Liver (tissue), 9 donors: Measurements from ENCODE around the gene CCDC7. TPM values are rescaled to one million over a fixed set of nuclear protein-coding genes. Genes with fewer than 3 reads are reported as not detected.

ENCODE experiments used
- DNase-seq: peaks from one replicate; pipeline ENCODE4 v3.0.0-alpha.2; 2017; ENCODE audit warnings: low spot score
- H3K27ac ChIP-seq, 2 donors: one replicate each; pipeline ENCODE4 v1.7.0; 2013; ENCODE audit warnings: inconsistent platforms in 2 of 2, low read length in 2 of 2, control low read depth in 1 of 2, low read depth in 1 of 2, mild to moderate bottlenecking in 1 of 2
- H3K27me3 ChIP-seq, 4 donors: one replicate each; pipeline versions ENCODE4 v1.6.1 to v1.7.0; 2013; ENCODE audit warnings: low read length in 3 of 4, inconsistent platforms in 1 of 4, mild to moderate bottlenecking in 1 of 4, moderate library complexity in 1 of 4; ENCODE audit not compliant: control insufficient read depth in 4 of 4, insufficient read depth in 4 of 4
- H3K36me3 ChIP-seq, 4 donors: one replicate each; pipeline versions ENCODE4 v1.6.1 to v1.7.0; 2013; ENCODE audit warnings: low read length in 3 of 4, mild to moderate bottlenecking in 3 of 4, low read depth in 1 of 4, moderate library complexity in 1 of 4; ENCODE audit not compliant: control insufficient read depth in 4 of 4, insufficient read depth in 3 of 4
- H3K4me1 ChIP-seq, 4 donors: one replicate each; pipeline versions ENCODE4 v1.6.1 to v1.7.0; 2013; ENCODE audit warnings: low read length in 3 of 4, mild to moderate bottlenecking in 3 of 4, moderate library complexity in 1 of 4; ENCODE audit not compliant: control insufficient read depth in 4 of 4, insufficient read depth in 4 of 4
- H3K4me3 ChIP-seq, 3 donors: one replicate each; pipeline versions ENCODE4 v1.6.1 to v1.7.0; 2013; ENCODE audit warnings: low read length in 3 of 3, control low read depth in 1 of 3, low read depth in 1 of 3, mild to moderate bottlenecking in 1 of 3
- H3K9ac ChIP-seq, 2 donors: one replicate each; pipeline ENCODE4 v1.7.0; 2013; ENCODE audit warnings: low read length in 2 of 2, mild to moderate bottlenecking in 2 of 2, moderate library complexity in 2 of 2, control low read depth in 1 of 2, low read depth in 1 of 2
- H3K9me3 ChIP-seq, 4 donors: one replicate each; pipeline versions ENCODE4 v1.6.1 to v1.7.0; 2013; ENCODE audit warnings: low read length in 3 of 4; ENCODE audit not compliant: control insufficient read depth in 4 of 4
- EGR1 ChIP-seq, 2 donors: IDR thresholded peaks; 2 replicates each; pipeline ENCODE4 v1.6.1; 2016 to 2018; ENCODE audit warnings: antibody characterized with exemption in 2 of 2, low read depth in 2 of 2
- FOXA1 ChIP-seq: IDR thresholded peaks from 2 replicates; pipeline ENCODE4 v1.6.1; 2016; ENCODE audit warnings: antibody characterized with exemption
- FOXA2 ChIP-seq: IDR thresholded peaks from 2 replicates; pipeline ENCODE4 v1.6.1; 2016; ENCODE audit warnings: antibody characterized with exemption
- GABPA ChIP-seq, 2 donors: IDR thresholded peaks in 1 of 2; conservative IDR thresholded peaks in 1 of 2; 2 replicates each; pipeline ENCODE4 v1.6.1; 2016; ENCODE audit warnings: antibody characterized with exemption in 2 of 2, mild to moderate bottlenecking in 1 of 2, moderate library complexity in 1 of 2
- HNF4A ChIP-seq, 2 donors: conservative IDR thresholded peaks; 2 replicates each; pipeline ENCODE4 v1.6.1; 2016; ENCODE audit warnings: antibody characterized with exemption in 2 of 2, mild to moderate bottlenecking in 2 of 2
- HNF4G ChIP-seq: IDR thresholded peaks from 2 replicates; pipeline ENCODE4 v1.6.1; 2016; ENCODE audit warnings: antibody characterized with exemption
- JUND ChIP-seq, 2 donors: IDR thresholded peaks; 2 replicates each; pipeline ENCODE4 v1.6.1; 2016; ENCODE audit warnings: antibody characterized with exemption in 2 of 2
- NR2F2 ChIP-seq: IDR thresholded peaks from 2 replicates; pipeline ENCODE4 v1.6.1; 2016; ENCODE audit warnings: antibody characterized with exemption
- RAD21 ChIP-seq, 2 donors: IDR thresholded peaks; 2 replicates each; pipeline ENCODE4 v1.6.1; 2016; ENCODE audit warnings: antibody characterized with exemption in 2 of 2, mild to moderate bottlenecking in 2 of 2
- RXRA ChIP-seq, 2 donors: IDR thresholded peaks; 2 replicates each; pipeline ENCODE4 v1.6.1; 2017 to 2018; ENCODE audit warnings: antibody characterized with exemption in 2 of 2, mild to moderate bottlenecking in 1 of 2
- SP1 ChIP-seq: IDR thresholded peaks from 2 replicates; pipeline ENCODE4 v1.6.1; 2018; ENCODE audit warnings: antibody characterized with exemption, mild to moderate bottlenecking
- TAF1 ChIP-seq: conservative IDR thresholded peaks from 2 replicates; pipeline ENCODE4 v1.6.1; 2016; ENCODE audit warnings: antibody characterized with exemption, mild to moderate bottlenecking
- YY1 ChIP-seq: IDR thresholded peaks from 2 replicates; pipeline ENCODE4 v1.6.1; 2016; ENCODE audit warnings: antibody characterized with exemption, mild to moderate bottlenecking
- WGBS: extraction: QIAGEN DNeasy Blood & Tissue Kit; methylation state at CpG from one replicate; pipeline ENCODE4 v1.1.7; 2013; 5-methylcytosine and 5-hydroxymethylcytosine counted together
- polyA plus RNA-seq, 2 donors: library from polyadenylated mRNA; stranded (reverse) in 1 of 2; unstranded in 1 of 2; fragments of 200-250 nt in 1 of 2; fragments of >200 nt in 1 of 2; fragmentation: Nextera tagmentation in 1 of 2; extraction: Ambion mirVana in 1 of 2; gene quantifications; one replicate each; pipeline versions ENCODE4 v1.2.1 to v1.2.3, GENCODE V29; 2013 to 2015
- total RNA-seq, 2 donors: library from RNA; depleted of rRNA; stranded (reverse); fragments of >200 nt; gene quantifications; one replicate each; pipeline ENCODE4 v1.2.3, GENCODE V29; 2014
- TF ChIP-seq, protein P1 (sequence below): fragments of 150-350 bp; IDR thresholded peaks from 2 replicates; pipeline ENCODE4 v1.5.1; 2017; ENCODE audit warnings: improper control_type of control experiment, low read depth, low read length; ENCODE audit not compliant: missing input control
- TF ChIP-seq, protein P2 (sequence below): IDR thresholded peaks from 2 replicates; pipeline ENCODE4 v1.6.1; 2016; ENCODE audit warnings: antibody characterized with exemption
- TF ChIP-seq, protein P3 (sequence below): IDR thresholded peaks from 2 replicates; pipeline ENCODE4 v1.6.1; 2016; ENCODE audit warnings: antibody characterized with exemption, mild to moderate bottlenecking
- TF ChIP-seq, protein P4 (sequence below): IDR thresholded peaks from 2 replicates; pipeline ENCODE4 v1.6.1; 2016; ENCODE audit warnings: antibody characterized with exemption
- TF ChIP-seq, protein P5 (sequence below): IDR thresholded peaks from 2 replicates; pipeline ENCODE4 v1.6.1; 2016; ENCODE audit warnings: antibody characterized with exemption
- donor health status: healthy.
- donor health status: healthy.
- donor health status: healthy.
- donor health status: healthy.
- donor health status: healthy.

CCDC7 gene
- total and polyA plus RNA-seq, 4 donors: 0.47 to 5.9 (median 3.2) TPM

DNA sequence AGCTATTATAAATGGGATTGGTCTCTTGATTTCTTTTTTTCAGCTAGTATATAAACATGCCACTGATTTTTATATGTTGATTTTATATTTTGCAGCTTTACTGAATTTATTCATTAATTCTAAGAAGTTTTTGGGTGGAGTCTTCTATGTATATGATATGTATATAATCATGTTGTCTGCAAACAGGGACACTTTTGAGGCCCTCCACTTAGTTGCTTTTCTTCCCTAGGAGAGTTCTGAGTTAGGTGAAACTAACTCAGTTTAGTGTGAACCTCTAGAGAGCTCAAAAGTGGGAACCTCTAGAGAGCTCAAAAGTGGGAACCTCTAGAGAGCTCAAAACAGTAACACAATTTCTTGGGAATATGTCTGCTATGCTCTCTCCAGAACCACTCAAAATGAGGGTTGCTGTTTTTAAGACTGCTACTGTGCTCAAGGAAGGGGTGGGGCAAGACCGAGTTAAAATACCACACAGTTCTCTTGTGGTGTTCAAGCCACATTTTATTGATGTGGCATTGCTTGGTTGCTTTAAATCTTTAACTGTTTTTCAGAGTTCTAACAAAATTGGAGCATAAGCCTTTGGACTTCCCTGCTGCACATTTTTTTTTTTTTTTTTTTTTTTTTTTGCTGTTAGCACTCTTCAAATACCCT, 13.2 kb downstream of the CCDC7 start:
- 89% methylated on average over 1 of the region's 1 CpG for whole genome bisulfite sequencing

DNA sequence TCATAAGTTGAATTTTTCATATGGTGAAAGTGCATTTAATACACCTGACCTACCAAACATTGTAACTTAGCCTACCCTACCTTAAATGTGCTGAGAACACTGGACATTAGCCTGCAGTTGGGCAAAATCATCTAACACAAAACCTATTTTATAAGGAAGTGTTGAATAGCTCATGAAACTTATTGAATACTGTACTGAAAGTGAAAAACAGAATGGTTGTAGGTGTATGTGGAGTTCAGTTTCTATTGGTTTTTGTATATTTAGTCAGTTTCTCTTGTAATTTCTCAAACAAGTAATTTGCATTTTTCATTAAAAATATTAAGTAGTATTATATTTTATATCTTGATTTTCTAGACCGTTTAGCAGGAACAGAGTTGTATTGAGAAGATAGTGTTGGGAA, 15.3 kb downstream of the CCDC7 start:
- H3K9me3 ChIP-seq: no peaks in the 10 kb centered on the region
- TF ChIP-seq EGR1 (IDR thresholded peaks at IDR 0.05; ENCODE audit: low read depth in 2 of 2) (no peak), FOXA1 (no peak), TAF1 (no peak), RAD21 (IDR thresholded peaks at IDR 0.05) (no peak), FOXA2 (no peak), HNF4G (no peak), GABPA (IDR thresholded peaks at IDR 0.05 in 1 of 2, conservative IDR thresholded peaks at IDR 0.05 in 1 of 2) (no peak), SP1 (no peak), NR2F2 (no peak), YY1 (no peak), RXRA (IDR thresholded peaks at IDR 0.05) (no peak)
- TF ChIP-seq, protein P1, sequence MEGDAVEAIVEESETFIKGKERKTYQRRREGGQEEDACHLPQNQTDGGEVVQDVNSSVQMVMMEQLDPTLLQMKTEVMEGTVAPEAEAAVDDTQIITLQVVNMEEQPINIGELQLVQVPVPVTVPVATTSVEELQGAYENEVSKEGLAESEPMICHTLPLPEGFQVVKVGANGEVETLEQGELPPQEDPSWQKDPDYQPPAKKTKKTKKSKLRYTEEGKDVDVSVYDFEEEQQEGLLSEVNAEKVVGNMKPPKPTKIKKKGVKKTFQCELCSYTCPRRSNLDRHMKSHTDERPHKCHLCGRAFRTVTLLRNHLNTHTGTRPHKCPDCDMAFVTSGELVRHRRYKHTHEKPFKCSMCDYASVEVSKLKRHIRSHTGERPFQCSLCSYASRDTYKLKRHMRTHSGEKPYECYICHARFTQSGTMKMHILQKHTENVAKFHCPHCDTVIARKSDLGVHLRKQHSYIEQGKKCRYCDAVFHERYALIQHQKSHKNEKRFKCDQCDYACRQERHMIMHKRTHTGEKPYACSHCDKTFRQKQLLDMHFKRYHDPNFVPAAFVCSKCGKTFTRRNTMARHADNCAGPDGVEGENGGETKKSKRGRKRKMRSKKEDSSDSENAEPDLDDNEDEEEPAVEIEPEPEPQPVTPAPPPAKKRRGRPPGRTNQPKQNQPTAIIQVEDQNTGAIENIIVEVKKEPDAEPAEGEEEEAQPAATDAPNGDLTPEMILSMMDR: no peak
- TF ChIP-seq, protein P2, sequence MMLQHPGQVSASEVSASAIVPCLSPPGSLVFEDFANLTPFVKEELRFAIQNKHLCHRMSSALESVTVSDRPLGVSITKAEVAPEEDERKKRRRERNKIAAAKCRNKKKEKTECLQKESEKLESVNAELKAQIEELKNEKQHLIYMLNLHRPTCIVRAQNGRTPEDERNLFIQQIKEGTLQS: no peak
- H3K4me3 ChIP-seq: no peak overlapping the region
- H3K36me3 ChIP-seq: no peaks in the 10 kb centered on the region
- H3K27me3 ChIP-seq: no peaks in the 10 kb centered on the region
- no peak for DNase-seq
- H3K4me1 ChIP-seq: no peaks in the 10 kb centered on the region
- H3K9ac ChIP-seq: no peak overlapping the region
- no peak overlapping the region for H3K27ac ChIP-seq
- 91% methylated on average over 1 of the region's 1 CpG for WGBS

More for the DNA sequence above, 13.2 kb downstream of the CCDC7 start:
- H3K9me3 ChIP-seq: no peaks in the 10 kb centered on the region
- TF ChIP-seq RXRA (IDR thresholded peaks at IDR 0.05) (no peak), EGR1 (IDR thresholded peaks at IDR 0.05; ENCODE audit: low read depth in 2 of 2) (no peak), RAD21 (IDR thresholded peaks at IDR 0.05) (no peak), TAF1 (no peak), GABPA (IDR thresholded peaks at IDR 0.05 in 1 of 2, conservative IDR thresholded peaks at IDR 0.05 in 1 of 2) (no peak), JUND (IDR thresholded peaks at IDR 0.05) (no peak), HNF4A (conservative IDR thresholded peaks at IDR 0.05) (no peak), YY1 (no peak)
- TF ChIP-seq, protein P3, sequence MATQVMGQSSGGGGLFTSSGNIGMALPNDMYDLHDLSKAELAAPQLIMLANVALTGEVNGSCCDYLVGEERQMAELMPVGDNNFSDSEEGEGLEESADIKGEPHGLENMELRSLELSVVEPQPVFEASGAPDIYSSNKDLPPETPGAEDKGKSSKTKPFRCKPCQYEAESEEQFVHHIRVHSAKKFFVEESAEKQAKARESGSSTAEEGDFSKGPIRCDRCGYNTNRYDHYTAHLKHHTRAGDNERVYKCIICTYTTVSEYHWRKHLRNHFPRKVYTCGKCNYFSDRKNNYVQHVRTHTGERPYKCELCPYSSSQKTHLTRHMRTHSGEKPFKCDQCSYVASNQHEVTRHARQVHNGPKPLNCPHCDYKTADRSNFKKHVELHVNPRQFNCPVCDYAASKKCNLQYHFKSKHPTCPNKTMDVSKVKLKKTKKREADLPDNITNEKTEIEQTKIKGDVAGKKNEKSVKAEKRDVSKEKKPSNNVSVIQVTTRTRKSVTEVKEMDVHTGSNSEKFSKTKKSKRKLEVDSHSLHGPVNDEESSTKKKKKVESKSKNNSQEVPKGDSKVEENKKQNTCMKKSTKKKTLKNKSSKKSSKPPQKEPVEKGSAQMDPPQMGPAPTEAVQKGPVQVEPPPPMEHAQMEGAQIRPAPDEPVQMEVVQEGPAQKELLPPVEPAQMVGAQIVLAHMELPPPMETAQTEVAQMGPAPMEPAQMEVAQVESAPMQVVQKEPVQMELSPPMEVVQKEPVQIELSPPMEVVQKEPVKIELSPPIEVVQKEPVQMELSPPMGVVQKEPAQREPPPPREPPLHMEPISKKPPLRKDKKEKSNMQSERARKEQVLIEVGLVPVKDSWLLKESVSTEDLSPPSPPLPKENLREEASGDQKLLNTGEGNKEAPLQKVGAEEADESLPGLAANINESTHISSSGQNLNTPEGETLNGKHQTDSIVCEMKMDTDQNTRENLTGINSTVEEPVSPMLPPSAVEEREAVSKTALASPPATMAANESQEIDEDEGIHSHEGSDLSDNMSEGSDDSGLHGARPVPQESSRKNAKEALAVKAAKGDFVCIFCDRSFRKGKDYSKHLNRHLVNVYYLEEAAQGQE: no peak
- TF ChIP-seq, protein P4, sequence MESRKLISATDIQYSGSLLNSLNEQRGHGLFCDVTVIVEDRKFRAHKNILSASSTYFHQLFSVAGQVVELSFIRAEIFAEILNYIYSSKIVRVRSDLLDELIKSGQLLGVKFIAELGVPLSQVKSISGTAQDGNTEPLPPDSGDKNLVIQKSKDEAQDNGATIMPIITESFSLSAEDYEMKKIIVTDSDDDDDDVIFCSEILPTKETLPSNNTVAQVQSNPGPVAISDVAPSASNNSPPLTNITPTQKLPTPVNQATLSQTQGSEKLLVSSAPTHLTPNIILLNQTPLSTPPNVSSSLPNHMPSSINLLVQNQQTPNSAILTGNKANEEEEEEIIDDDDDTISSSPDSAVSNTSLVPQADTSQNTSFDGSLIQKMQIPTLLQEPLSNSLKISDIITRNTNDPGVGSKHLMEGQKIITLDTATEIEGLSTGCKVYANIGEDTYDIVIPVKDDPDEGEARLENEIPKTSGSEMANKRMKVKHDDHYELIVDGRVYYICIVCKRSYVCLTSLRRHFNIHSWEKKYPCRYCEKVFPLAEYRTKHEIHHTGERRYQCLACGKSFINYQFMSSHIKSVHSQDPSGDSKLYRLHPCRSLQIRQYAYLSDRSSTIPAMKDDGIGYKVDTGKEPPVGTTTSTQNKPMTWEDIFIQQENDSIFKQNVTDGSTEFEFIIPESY: no peak
- TF ChIP-seq, protein P5, sequence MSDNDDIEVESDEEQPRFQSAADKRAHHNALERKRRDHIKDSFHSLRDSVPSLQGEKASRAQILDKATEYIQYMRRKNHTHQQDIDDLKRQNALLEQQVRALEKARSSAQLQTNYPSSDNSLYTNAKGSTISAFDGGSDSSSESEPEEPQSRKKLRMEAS: no peak
- TF ChIP-seq, protein P2: no peak
- H3K4me3 ChIP-seq: no peak overlapping the region
- H3K9ac ChIP-seq: no peak overlapping the region
- DNase-seq: no peak
- peaks cover 0 to 2% (median 0%) of the 10 kb centered on the region in 4 donors for H3K36me3 ChIP-seq
- H3K27ac ChIP-seq: no peak overlapping the region
- no peaks in the 10 kb centered on the region for H3K4me1 ChIP-seq
- no peaks in the 10 kb centered on the region for H3K27me3 ChIP-seq
